Liver (tissue), 9 donors: ENCODE results near the gene CFL2. TPM values are rescaled to one million over a fixed set of nuclear protein-coding genes. Genes with fewer than 3 reads are reported as not detected.
"Not testable (repeated sequence)": the region's sequence is repeated elsewhere in the genome, so short reads cannot be mapped to it uniquely, and the experiment has no call there.

Experiments
- DNase-seq: peaks from one replicate; pipeline ENCODE4 v3.0.0-alpha.2; 2017; ENCODE audit warnings: low spot score
- H3K27ac ChIP-seq, 2 donors: one replicate each; pipeline ENCODE4 v1.7.0; 2013; ENCODE audit warnings: inconsistent platforms in 2 of 2, low read length in 2 of 2, control low read depth in 1 of 2, low read depth in 1 of 2, mild to moderate bottlenecking in 1 of 2
- H3K27me3 ChIP-seq, 4 donors: one replicate each; pipeline versions ENCODE4 v1.6.1 to v1.7.0; 2013; ENCODE audit warnings: low read length in 3 of 4, inconsistent platforms in 1 of 4, mild to moderate bottlenecking in 1 of 4, moderate library complexity in 1 of 4; ENCODE audit not compliant: control insufficient read depth in 4 of 4, insufficient read depth in 4 of 4
- H3K36me3 ChIP-seq, 4 donors: one replicate each; pipeline versions ENCODE4 v1.6.1 to v1.7.0; 2013; ENCODE audit warnings: low read length in 3 of 4, mild to moderate bottlenecking in 3 of 4, low read depth in 1 of 4, moderate library complexity in 1 of 4; ENCODE audit not compliant: control insufficient read depth in 4 of 4, insufficient read depth in 3 of 4
- H3K4me1 ChIP-seq, 4 donors: one replicate each; pipeline versions ENCODE4 v1.6.1 to v1.7.0; 2013; ENCODE audit warnings: low read length in 3 of 4, mild to moderate bottlenecking in 3 of 4, moderate library complexity in 1 of 4; ENCODE audit not compliant: control insufficient read depth in 4 of 4, insufficient read depth in 4 of 4
- H3K4me3 ChIP-seq, 3 donors: one replicate each; pipeline versions ENCODE4 v1.6.1 to v1.7.0; 2013; ENCODE audit warnings: low read length in 3 of 3, control low read depth in 1 of 3, low read depth in 1 of 3, mild to moderate bottlenecking in 1 of 3
- H3K9ac ChIP-seq, 2 donors: one replicate each; pipeline ENCODE4 v1.7.0; 2013; ENCODE audit warnings: low read length in 2 of 2, mild to moderate bottlenecking in 2 of 2, moderate library complexity in 2 of 2, control low read depth in 1 of 2, low read depth in 1 of 2
- H3K9me3 ChIP-seq, 4 donors: one replicate each; pipeline versions ENCODE4 v1.6.1 to v1.7.0; 2013; ENCODE audit warnings: low read length in 3 of 4; ENCODE audit not compliant: control insufficient read depth in 4 of 4
- EGR1 ChIP-seq, 2 donors: IDR thresholded peaks; 2 replicates each; pipeline ENCODE4 v1.6.1; 2016 to 2018; ENCODE audit warnings: antibody characterized with exemption in 2 of 2, low read depth in 2 of 2
- FOXA1 ChIP-seq: IDR thresholded peaks from 2 replicates; pipeline ENCODE4 v1.6.1; 2016; ENCODE audit warnings: antibody characterized with exemption
- FOXA2 ChIP-seq: IDR thresholded peaks from 2 replicates; pipeline ENCODE4 v1.6.1; 2016; ENCODE audit warnings: antibody characterized with exemption
- GABPA ChIP-seq, 2 donors: IDR thresholded peaks in 1 of 2; conservative IDR thresholded peaks in 1 of 2; 2 replicates each; pipeline ENCODE4 v1.6.1; 2016; ENCODE audit warnings: antibody characterized with exemption in 2 of 2, mild to moderate bottlenecking in 1 of 2, moderate library complexity in 1 of 2
- HNF4A ChIP-seq, 2 donors: conservative IDR thresholded peaks; 2 replicates each; pipeline ENCODE4 v1.6.1; 2016; ENCODE audit warnings: antibody characterized with exemption in 2 of 2, mild to moderate bottlenecking in 2 of 2
- HNF4G ChIP-seq: IDR thresholded peaks from 2 replicates; pipeline ENCODE4 v1.6.1; 2016; ENCODE audit warnings: antibody characterized with exemption
- NR2F2 ChIP-seq: IDR thresholded peaks from 2 replicates; pipeline ENCODE4 v1.6.1; 2016; ENCODE audit warnings: antibody characterized with exemption
- REST ChIP-seq: IDR thresholded peaks from 2 replicates; pipeline ENCODE4 v1.6.1; 2016; ENCODE audit warnings: antibody characterized with exemption, mild to moderate bottlenecking
- RXRA ChIP-seq, 2 donors: IDR thresholded peaks; 2 replicates each; pipeline ENCODE4 v1.6.1; 2017 to 2018; ENCODE audit warnings: antibody characterized with exemption in 2 of 2, mild to moderate bottlenecking in 1 of 2
- SP1 ChIP-seq: IDR thresholded peaks from 2 replicates; pipeline ENCODE4 v1.6.1; 2018; ENCODE audit warnings: antibody characterized with exemption, mild to moderate bottlenecking
- TAF1 ChIP-seq: conservative IDR thresholded peaks from 2 replicates; pipeline ENCODE4 v1.6.1; 2016; ENCODE audit warnings: antibody characterized with exemption, mild to moderate bottlenecking
- YY1 ChIP-seq: IDR thresholded peaks from 2 replicates; pipeline ENCODE4 v1.6.1; 2016; ENCODE audit warnings: antibody characterized with exemption, mild to moderate bottlenecking
- WGBS: extraction: QIAGEN DNeasy Blood & Tissue Kit; methylation state at CpG from one replicate; pipeline ENCODE4 v1.1.7; 2013; 5-methylcytosine and 5-hydroxymethylcytosine counted together
- polyA plus RNA-seq, 2 donors: library from polyadenylated mRNA; stranded (reverse) in 1 of 2; unstranded in 1 of 2; fragments of 200-250 nt in 1 of 2; fragments of >200 nt in 1 of 2; fragmentation: Nextera tagmentation in 1 of 2; extraction: Ambion mirVana in 1 of 2; gene quantifications; one replicate each; pipeline versions ENCODE4 v1.2.1 to v1.2.3, GENCODE V29; 2013 to 2015
- total RNA-seq, 2 donors: library from RNA; depleted of rRNA; stranded (reverse); fragments of >200 nt; gene quantifications; one replicate each; pipeline ENCODE4 v1.2.3, GENCODE V29; 2014
- donor health status: healthy.
- donor health status: healthy.
- donor health status: healthy.
- donor health status: healthy.
- donor health status: healthy.

The CFL2 gene
- total and polyA plus RNA-seq, 4 donors = 37.2 to 76.1 (median 62.7) TPM

DNA sequence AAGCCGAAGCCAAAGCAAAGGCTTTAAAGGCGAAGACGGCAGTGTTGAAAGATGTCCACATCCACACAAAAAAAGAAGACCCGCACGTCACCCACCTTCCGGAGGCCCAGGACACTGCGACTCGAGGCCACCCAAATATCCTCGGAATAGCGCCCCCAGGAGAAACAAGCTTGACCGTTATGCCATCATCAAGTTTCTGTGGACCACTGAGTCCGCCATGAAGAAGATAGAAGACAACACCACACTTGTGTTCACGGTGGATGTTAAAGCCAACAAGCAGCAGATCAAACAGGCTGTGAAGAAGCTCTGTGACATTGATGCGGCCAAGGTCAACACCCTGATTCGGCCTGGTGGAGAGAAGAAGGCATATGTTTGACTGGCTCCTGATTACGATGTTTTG, 20.2 kb downstream of the CFL2 start:
- H3K36me3 ChIP-seq, H3K27me3 ChIP-seq, DNase-seq, H3K9me3 ChIP-seq, H3K9ac ChIP-seq, H3K4me3 ChIP-seq, H3K27ac ChIP-seq: not testable (repeated sequence)
- peaks cover 0 to 11% (median 6%) of the 10 kb centered on the region in 4 donors for H3K4me1 ChIP-seq
- 95% methylated on average over 16 of the region's 16 CpGs for WGBS

- Histone ChIP-seq H3K4me1 (peaks cover 0 to 19% (median 7%) of the 10 kb centered on the region in 4 donors), H3K27me3 (no peaks in the 10 kb centered on the region), H3K36me3 (no peaks in the 10 kb centered on the region), H3K4me3 (peak overlapping the region; percentile 41 to 77 (median 65)), H3K9ac (peak overlapping the region in 1 of 2 donors; percentile 51), H3K27ac (peak overlapping the region; percentile 4 to 61), H3K9me3 (no peaks in the 10 kb centered on the region)
- WGBS = 40% methylated on average over 18 of the region's 18 CpGs
- DNase-seq = no peak
- no peak for TF ChIP-seq FOXA2
- TF ChIP-seq NR2F2 = no peak
- TF ChIP-seq RXRA (IDR thresholded peaks at IDR 0.05) = peak in 1 of 2 donors; percentile 14
- no peak for TF ChIP-seq HNF4G
- peak; percentile 25 for TF ChIP-seq YY1
- TF ChIP-seq REST = peak; percentile 19
- peak in 1 of 2 donors; percentile 17 for TF ChIP-seq GABPA (IDR thresholded peaks at IDR 0.05 in 1 of 2, conservative IDR thresholded peaks at IDR 0.05 in 1 of 2)
- no peak for TF ChIP-seq FOXA1
- TF ChIP-seq HNF4A (conservative IDR thresholded peaks at IDR 0.05) = peak; percentile 19 to 45
These were observed 21.0 kb downstream of the CFL2 start for GRCh38 chr14:34693228-34693939.

GRCh38 chr14:34692898-34693227, 21.5 kb downstream of the CFL2 start:
- peak overlapping the region; percentile 41 to 77 (median 65) for H3K4me3 ChIP-seq
- no peak for DNase-seq
- no peaks in the 10 kb centered on the region for H3K36me3 ChIP-seq
- peaks cover 0 to 23% (median 7%) of the 10 kb centered on the region in 4 donors for H3K4me1 ChIP-seq
- WGBS = 78% methylated on average over 2 of the region's 2 CpGs
- no peaks in the 10 kb centered on the region for H3K9me3 ChIP-seq
- H3K27ac ChIP-seq = peak overlapping the region in 1 of 2 donors; percentile 4
- H3K27me3 ChIP-seq = no peaks in the 10 kb centered on the region
- H3K9ac ChIP-seq = no peak overlapping the region
- no peak for TF ChIP-seq TAF1
- no peak for TF ChIP-seq EGR1 (IDR thresholded peaks at IDR 0.05; ENCODE audit: low read depth in 2 of 2)
- TF ChIP-seq SP1 = no peak
